Retinal pigment epithelial cell (primary cell): ENCODE data around the gene SMAD4.

Source experiments
- DNase-seq: peaks from one replicate; pipeline ENCODE4 v3.0.0-alpha.2; 2010; ENCODE audit warnings: low read depth
- H3K4me3 ChIP-seq: 2 replicates; pipeline ENCODE4 v1.5.1; 2011; ENCODE audit warnings: mild to moderate bottlenecking, low read length, control low read depth, moderate library complexity
- TF ChIP-seq, protein P1 (sequence below): conservative IDR thresholded peaks from 2 replicates; pipeline ENCODE4 v1.5.1; 2011; ENCODE audit warnings: low read depth, low read length, control low read depth, inconsistent platforms

SMAD4 gene

DNA sequence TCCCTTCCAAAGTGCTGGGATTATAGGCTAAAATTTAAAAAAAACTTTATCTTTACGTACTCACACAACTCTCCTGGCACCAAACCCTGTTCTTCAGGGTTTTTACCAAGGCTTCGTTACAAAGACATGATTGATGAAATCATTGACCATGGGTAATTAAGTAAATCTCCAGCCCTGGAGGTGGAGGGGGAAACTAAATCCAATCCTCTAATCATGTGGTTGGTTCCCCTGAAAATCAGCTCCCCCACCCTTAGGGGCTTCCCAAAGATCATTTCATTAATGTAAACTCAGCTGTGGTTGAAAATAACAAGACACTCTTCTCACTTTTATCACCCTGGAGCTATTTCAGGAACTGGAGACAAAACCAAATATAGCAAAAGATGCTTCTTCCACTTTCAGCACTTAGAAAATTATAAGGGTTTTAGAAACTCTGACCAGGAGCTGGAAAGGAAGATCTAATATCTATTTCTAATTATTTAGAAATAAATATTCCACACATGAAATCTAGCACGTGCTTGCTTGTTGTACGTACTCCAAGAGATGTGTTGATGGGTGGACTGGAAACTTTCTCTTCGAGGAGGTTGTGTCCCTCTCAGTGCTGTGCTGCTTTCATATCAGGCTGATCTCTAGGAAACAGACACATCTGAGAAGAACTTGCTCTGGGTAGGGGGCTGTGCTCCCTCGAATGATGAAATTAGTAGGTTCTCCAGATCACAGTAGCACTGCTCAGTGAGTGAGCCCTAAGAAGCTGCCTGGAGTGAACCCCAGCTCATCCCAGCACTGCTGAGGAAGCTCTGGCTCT lies 67.2 kb downstream of the SMAD4 start:
- no peak overlapping the region for H3K4me3 ChIP-seq
- TF ChIP-seq, protein P1, sequence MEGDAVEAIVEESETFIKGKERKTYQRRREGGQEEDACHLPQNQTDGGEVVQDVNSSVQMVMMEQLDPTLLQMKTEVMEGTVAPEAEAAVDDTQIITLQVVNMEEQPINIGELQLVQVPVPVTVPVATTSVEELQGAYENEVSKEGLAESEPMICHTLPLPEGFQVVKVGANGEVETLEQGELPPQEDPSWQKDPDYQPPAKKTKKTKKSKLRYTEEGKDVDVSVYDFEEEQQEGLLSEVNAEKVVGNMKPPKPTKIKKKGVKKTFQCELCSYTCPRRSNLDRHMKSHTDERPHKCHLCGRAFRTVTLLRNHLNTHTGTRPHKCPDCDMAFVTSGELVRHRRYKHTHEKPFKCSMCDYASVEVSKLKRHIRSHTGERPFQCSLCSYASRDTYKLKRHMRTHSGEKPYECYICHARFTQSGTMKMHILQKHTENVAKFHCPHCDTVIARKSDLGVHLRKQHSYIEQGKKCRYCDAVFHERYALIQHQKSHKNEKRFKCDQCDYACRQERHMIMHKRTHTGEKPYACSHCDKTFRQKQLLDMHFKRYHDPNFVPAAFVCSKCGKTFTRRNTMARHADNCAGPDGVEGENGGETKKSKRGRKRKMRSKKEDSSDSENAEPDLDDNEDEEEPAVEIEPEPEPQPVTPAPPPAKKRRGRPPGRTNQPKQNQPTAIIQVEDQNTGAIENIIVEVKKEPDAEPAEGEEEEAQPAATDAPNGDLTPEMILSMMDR = no peak
- no peak for DNase-seq

DNA sequence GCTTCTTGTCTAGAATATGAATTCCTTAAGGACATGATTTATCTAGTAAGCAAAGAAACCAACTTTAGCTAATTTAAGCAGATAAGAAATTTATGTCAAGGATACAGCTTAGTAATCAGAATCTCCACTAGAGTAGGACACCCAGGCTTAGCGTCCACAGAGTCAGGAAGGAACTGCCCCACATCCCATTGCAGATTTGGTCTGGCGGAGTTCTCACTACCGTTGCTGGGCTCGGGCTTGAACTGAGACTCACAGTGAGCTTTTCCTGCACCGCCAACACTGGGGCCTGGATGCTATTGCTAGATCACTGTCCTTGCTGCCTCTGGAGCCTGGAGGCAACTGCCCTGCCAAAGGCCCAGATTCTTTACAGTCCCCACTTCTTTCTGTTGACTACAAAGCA lies 68.1 kb downstream of the SMAD4 start:
- DNase-seq = no peak
- TF ChIP-seq, protein P1 = no peak
- H3K4me3 ChIP-seq = no peak overlapping the region

DNA sequence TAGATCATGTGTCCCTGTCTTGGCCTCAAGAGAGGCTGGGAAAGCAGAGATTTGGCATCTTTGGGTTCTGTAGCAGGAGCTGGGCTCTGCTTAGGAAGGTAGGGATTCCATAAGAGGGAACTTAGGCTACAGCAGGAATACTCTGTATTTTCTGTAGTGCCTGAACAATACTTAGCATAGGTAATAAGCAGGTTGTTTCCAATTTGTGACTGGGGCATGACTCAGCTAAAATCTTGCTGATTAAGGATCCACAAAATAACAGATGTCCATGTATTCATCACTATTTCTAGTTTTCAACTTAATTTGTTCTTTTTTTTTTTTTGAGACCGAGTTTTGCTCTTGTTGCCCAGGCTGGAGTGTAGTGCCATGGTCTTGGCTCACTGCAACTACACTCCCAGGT lies 68.5 kb downstream of the SMAD4 start:
- no peak overlapping the region for H3K4me3 ChIP-seq
- DNase-seq = no peak
- TF ChIP-seq, protein P1 = no peak

DNA sequence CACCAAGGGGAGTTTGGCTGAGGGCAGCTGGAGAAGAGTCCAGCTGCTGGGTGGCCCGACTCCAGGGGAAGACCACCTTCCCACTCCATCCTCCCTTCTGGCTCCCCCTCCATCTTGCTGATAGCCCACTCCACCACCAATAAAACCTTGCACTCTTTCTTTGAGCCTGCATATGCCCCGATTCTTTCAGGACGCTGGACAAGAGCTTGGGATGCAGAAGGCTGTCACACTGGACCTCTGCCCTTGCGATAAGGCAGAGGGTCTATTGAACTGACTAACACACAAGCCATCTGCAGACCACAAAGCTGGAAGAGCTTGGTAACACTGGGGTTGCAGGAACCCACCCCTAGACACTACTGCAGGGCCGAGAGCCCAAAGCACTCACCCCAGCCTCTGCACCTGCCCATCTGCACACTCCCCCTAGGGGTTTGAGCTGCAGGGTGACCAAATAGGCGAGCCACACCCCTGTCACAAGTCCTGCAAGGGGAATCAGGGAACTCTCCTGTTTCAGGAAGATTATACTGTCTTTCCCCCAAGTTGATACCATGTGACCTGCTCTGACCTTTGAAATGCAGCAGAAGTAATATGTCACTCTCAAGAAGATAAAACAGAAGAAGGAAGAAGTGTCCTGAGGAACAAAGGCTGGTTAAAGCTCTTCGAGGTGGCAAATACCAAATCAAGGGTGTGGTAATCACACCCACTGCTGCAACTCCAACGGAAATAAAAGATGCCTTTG lies 70.5 kb downstream of the SMAD4 start:
- H3K4me3 ChIP-seq = no peak overlapping the region
- TF ChIP-seq, protein P1 = no peak
- DNase-seq = no peak

DNA sequence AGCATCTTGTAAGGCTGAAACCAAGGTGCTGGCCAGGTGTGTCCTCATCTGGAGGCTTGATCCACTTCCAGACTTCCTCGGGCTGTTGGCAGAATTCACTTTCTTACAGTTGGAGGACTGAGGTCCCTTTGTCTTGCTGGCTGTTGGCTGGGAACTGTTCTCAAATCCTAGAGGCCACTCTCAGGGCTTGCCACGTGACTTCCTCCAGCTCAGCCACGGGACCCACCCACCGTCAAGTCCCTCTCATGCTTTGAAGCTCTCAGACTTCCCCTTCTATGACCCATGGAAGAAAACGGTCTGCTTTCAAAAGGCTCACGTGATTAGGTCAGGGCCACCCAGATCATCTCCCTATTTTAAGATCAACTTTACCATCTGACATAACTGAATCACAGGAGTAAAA lies 77.1 kb downstream of the SMAD4 start:
- TF ChIP-seq, protein P1 = no peak
- DNase-seq = no peak
- no peak overlapping the region for H3K4me3 ChIP-seq

DNA sequence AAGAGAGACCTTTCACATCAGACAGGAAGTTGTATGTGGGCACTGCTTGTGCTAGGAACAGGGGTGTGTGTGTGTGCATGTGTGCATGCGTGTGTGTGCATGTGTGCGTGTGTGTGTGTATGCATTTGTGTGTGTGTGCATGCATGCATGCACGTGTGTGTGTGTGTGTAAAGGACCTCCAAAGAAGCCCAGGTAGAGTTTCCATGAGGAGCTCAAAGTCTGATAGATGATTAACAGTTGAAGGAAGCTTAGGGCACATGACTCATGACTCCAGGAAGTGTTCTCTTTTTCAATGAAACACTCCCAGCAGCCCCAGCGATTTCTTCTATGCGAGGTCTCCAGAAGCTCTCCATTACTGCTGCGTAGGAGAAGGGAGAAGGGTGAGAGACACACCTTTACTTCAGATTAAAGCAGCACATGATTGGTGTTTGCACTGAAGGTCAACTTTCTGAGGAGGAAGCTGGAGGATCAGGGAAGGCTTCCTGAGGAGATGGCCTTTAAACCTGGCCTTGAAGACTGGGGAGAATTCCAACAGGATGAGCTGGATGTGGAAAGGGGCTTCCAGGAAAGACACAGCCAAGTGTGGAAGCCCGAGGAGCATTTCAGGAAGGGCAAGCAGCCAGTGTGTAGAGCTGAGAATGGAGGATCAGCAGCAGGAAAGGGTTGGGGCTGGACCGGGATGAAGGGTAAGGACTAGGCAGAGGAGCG lies 77.7 kb downstream of the SMAD4 start:
- TF ChIP-seq, protein P1 = no peak

More for the DNA sequence above, 77.7 kb downstream of the SMAD4 start:
- no peak for DNase-seq
- H3K4me3 ChIP-seq = no peak overlapping the region
